Gastroesophageal sphincter (tissue), 4 donors: Measurements from ENCODE around the gene POU2AF1. TPM values are rescaled to one million over a fixed set of nuclear protein-coding genes. Genes with fewer than 3 reads are reported as not detected.

Experiments
- ATAC-seq: fragments of 150-250 bp; one replicate; pipeline ENCODE4 v1.9.1; 2016; ENCODE audit warnings: mild to moderate bottlenecking, moderate library complexity
- H3K27ac ChIP-seq, 4 donors: fragments of 200-600 bp; sonication (generic) in 3 of 4; 1 replicate in 3 of 4; 2 replicates in 1 of 4; pipeline ENCODE4 v1.5.1; 2016 to 2019
- H3K27me3 ChIP-seq: fragments of 200-600 bp; sonication (generic); one replicate; pipeline ENCODE4 v1.5.1; 2019
- H3K36me3 ChIP-seq, 2 donors: fragments of 200-600 bp; sonication (generic); one replicate each; pipeline ENCODE4 v1.5.1; 2019; ENCODE audit warnings: control low read depth in 1 of 2
- H3K4me1 ChIP-seq, 3 donors: fragments of 200-600 bp; sonication (generic); 1 replicate in 2 of 3; 2 replicates in 1 of 3; pipeline ENCODE4 v1.5.1; 2016 to 2019; ENCODE audit warnings: control low read depth in 2 of 3
- H3K4me3 ChIP-seq, 2 donors: fragments of 200-600 bp; sonication (generic); one replicate each; pipeline ENCODE4 v1.5.1; 2019; ENCODE audit warnings: mild to moderate bottlenecking in 1 of 2, moderate library complexity in 1 of 2
- H3K9me3 ChIP-seq, 3 donors: fragments of 200-600 bp; sonication (generic); one replicate each; pipeline ENCODE4 v1.5.1; 2017 to 2019; ENCODE audit warnings: control low read depth in 2 of 3
- CTCF ChIP-seq, 4 experiments: fragments of 200-600 bp in 2 of 4; fragments of 450-650 bp in 2 of 4; sonication (generic) in 1 of 4; IDR thresholded peaks; one replicate each; pipeline ENCODE4 v1.5.1; 2017 to 2019; ENCODE audit warnings: antibody characterized with exemption in 4 of 4, mild to moderate bottlenecking in 2 of 4, moderate library complexity in 2 of 4
- EP300 ChIP-seq: sonication (generic); formaldehyde crosslinking; IDR thresholded peaks from one replicate; pipeline ENCODE4 v1.6.1; 2017; ENCODE audit warnings: antibody characterized with exemption, mild to moderate bottlenecking
- POLR2A ChIP-seq, 2 donors: fragments of 450-650 bp; IDR thresholded peaks; one replicate each; pipeline ENCODE4 v1.6.1; 2017; ENCODE audit warnings: antibody characterized with exemption in 2 of 2, mild to moderate bottlenecking in 2 of 2, moderate library complexity in 1 of 2
- POLR2AphosphoS5 ChIP-seq: sonication (generic); formaldehyde crosslinking; IDR thresholded peaks from one replicate; pipeline ENCODE4 v1.6.1; 2017; ENCODE audit warnings: antibody characterized with exemption
- WGBS, 2 donors: methylation state at CpG; one replicate each; pipeline ENCODE4 v1.1.5; 2018; ENCODE audit warnings: low coverage in 1 of 2; 5-methylcytosine and 5-hydroxymethylcytosine counted together
- total RNA-seq, 4 donors: library from RNA; depleted of rRNA; stranded (reverse); fragments of >200 nt; gene quantifications; one replicate each; pipeline ENCODE4 v1.1.0, GENCODE V29; 2016

Gene POU2AF1
- total RNA-seq, 4 donors from 2014 or later = 0.10 TPM; not detected in 3

DNA sequence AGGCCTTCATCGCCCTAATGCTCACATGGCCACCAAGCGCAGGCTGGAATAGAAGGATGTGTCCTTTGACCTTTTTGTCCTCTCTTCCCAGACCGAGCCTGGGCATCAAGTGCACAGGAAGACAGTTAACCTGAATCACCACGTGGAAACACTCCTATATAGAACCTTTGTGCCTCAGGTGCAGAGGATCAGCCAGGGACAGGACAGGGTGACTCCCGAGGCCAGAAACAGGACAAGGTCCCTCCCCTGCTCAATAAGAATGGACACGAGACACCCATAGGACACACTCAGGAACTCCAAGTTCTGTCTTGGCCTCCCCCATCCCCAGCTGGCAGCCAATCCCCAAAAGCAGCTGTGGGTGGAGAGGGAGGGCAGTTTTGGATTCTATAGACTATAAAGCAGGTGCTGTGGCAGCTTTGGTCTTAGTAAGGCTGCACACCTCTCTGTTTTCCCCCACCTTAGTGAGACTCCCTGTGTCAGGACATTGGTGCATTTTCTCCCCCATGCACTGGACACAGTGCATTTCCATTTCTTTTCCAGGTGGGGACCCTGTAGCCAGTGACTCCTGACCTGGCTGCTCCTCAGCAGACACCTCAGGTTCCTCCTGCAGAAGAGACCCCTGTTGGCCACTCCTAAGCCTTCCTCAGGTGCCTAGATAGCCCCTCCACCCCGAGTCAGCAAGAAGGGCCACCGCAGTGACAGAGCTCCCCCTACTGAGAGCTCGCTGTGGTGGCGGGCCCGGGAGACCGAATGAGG is 43.6 kb upstream of the POU2AF1 start:
- no peaks in the 10 kb centered on the region for H3K27me3 ChIP-seq
- peaks cover 2 to 25% (median 20%) of the 10 kb centered on the region in 3 donors for H3K4me1 ChIP-seq
- TF ChIP-seq POLR2A (IDR thresholded peaks at IDR 0.05) (no peak), POLR2AphosphoS5 (no peak), CTCF (IDR thresholded peaks at IDR 0.05) (peak; percentile 38 to 82 (median 49))
- H3K27ac ChIP-seq = no peak overlapping the region
- H3K36me3 ChIP-seq = no peaks in the 10 kb centered on the region
- no peak overlapping the region for H3K4me3 ChIP-seq
- H3K9me3 ChIP-seq = no peaks in the 10 kb centered on the region
- 87 to 100% methylated on average over 1 to 4 of the region's 12 CpGs for WGBS, 2 donors
- ATAC-seq = peak; percentile 49

- peaks cover 7 to 37% (median 26%) of the 10 kb centered on the region in 3 donors for H3K4me1 ChIP-seq
- 100% methylated on average over 3 of the region's 5 CpGs; no CpG with 5 or more reads in 1 of the 2 donors for WGBS, 2 donors
- no peaks in the 10 kb centered on the region for H3K9me3 ChIP-seq
- TF ChIP-seq POLR2AphosphoS5 (no peak), CTCF (IDR thresholded peaks at IDR 0.05) (no peak), EP300 (no peak), POLR2A (IDR thresholded peaks at IDR 0.05) (no peak)
- no peaks in the 10 kb centered on the region for H3K27me3 ChIP-seq
- no peak for ATAC-seq
- no peak overlapping the region for H3K27ac ChIP-seq
- no peak overlapping the region for H3K4me3 ChIP-seq
- H3K36me3 ChIP-seq = no peaks in the 10 kb centered on the region
Observed at GRCh38 chr11:111421251-111421650, 42.2 kb upstream of the POU2AF1 start.

DNA sequence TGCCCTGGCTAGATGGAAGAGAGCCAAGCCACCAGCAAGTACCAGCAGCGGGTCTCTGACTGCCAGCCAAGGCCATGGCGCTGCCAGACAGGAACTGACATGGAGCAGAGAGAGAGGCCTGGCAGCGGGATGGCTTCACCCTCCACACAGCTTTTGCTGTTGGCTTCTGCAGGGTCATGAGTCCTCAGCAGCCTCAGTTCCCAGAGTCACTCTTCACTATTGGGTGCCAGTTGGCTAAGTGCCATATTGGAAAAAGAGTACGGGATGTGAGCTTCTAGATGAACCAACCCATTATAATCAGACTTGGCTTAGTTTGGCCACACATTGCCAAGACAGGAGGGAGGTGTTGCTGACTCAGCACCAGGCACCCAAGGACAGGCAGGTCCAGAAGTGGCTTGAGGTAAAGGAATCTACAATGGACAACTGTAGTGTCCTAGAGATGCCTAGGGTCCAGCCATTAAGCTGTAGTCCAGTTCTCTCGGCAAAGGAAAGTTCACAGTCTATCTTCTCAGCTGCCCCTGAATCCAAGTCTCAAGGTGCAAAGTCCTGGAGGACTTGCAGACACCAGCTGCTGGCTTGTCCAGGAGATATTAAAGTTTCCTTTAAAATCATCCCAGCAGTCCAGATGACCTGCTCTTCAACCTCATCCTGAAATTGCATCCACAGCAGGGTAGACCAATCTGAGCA is 40.7 kb upstream of the POU2AF1 start:
- no peak for ATAC-seq
- no peaks in the 10 kb centered on the region for H3K9me3 ChIP-seq
- no peaks in the 10 kb centered on the region for H3K36me3 ChIP-seq
- WGBS, 2 donors = 80% methylated on average over 2 of the region's 5 CpGs; no CpG with 5 or more reads in 1 of the 2 donors
- TF ChIP-seq EP300 (no peak), POLR2AphosphoS5 (no peak), CTCF (IDR thresholded peaks at IDR 0.05) (no peak), POLR2A (IDR thresholded peaks at IDR 0.05) (no peak)
- no peaks in the 10 kb centered on the region for H3K27me3 ChIP-seq
- H3K4me1 ChIP-seq = peaks cover 7 to 37% (median 26%) of the 10 kb centered on the region in 3 donors
- H3K27ac ChIP-seq = no peak overlapping the region
- no peak overlapping the region for H3K4me3 ChIP-seq

DNA sequence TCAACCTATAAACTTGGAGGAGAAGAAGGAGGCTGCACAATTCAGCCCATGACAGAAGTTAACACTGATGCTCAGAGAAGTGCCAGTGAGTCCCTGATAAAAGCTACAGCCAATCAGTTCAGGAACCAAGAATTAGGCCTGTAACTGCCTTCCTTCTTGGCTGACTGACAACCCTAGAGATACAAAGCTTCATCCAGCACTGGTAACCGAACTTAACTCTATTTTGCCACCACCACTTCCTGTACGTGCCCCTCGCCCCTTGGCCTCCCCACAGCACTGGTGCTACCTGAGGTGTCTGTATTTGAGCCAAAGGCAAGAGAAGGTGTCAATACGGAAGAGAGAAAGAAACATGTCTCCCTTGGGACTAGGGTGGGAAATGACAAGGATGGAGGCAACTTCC is 40.1 kb upstream of the POU2AF1 start:
- no peak overlapping the region for H3K27ac ChIP-seq
- H3K4me3 ChIP-seq = no peak overlapping the region
- no peak for ATAC-seq
- H3K27me3 ChIP-seq = no peaks in the 10 kb centered on the region
- TF ChIP-seq CTCF (IDR thresholded peaks at IDR 0.05) (no peak), POLR2A (IDR thresholded peaks at IDR 0.05) (no peak), EP300 (no peak), POLR2AphosphoS5 (no peak)
- H3K9me3 ChIP-seq = no peaks in the 10 kb centered on the region
- H3K36me3 ChIP-seq = no peaks in the 10 kb centered on the region
- 80% methylated on average over 4 of the region's 4 CpGs; no CpG with 5 or more reads in 1 of the 2 donors for WGBS, 2 donors
- peaks cover 7 to 37% (median 26%) of the 10 kb centered on the region in 3 donors for H3K4me1 ChIP-seq
